Neural progenitor cell (in vitro differentiated cells): ENCODE results near the gene ZNF674.

Experiments
- CTCF ChIP-seq: fragments of 200-600 bp; sonication (generic); IDR thresholded peaks from 2 replicates; pipeline ENCODE4 v1.5.1; 2017; ENCODE audit warnings: antibody characterized with exemption, mild to moderate bottlenecking
- EZH2 ChIP-seq: fragments of 200-600 bp; sonication (generic); IDR thresholded peaks from 2 replicates; pipeline ENCODE4 v1.6.1; 2017; ENCODE audit warnings: antibody characterized with exemption, mild to moderate bottlenecking, moderate library complexity

- TF ChIP-seq CTCF (no peak), EZH2 (no peak)
Measured at GRCh38 chrX:46571423-46572339, 26.5 kb upstream of the ZNF674 start.
